ENCODE data around the gene MPHOSPH9. TPM values are rescaled to one million over a fixed set of nuclear protein-coding genes. Genes with fewer than 3 reads are reported as not detected.

The MPHOSPH9 gene
- total and polyA plus RNA-seq, 2 of the 13 experiments (the other 11 are each of a cell fraction or from before 2014, with no cell fraction given), result 20.3 to 63.4 TPM

GRCh38 chr12:123242116-123242904 is 9.4 kb upstream of the MPHOSPH9 start:
- no peak overlapping the region for H2AFZ ChIP-seq (ENCODE audit: low read length)
- FAIRE-seq (no peak), DNase-seq (ENCODE audit: low spot score) (no peak), ATAC-seq (no peak)
- no peak overlapping the region for H3K9ac ChIP-seq (ENCODE audit: insufficient read depth, low read depth, low read length)
- intact Hi-C loops (cut with micrococcal nuclease; ENCODE audit: unreplicated experiment) (no loop called here), in situ Hi-C loops (cut with HindIII; ENCODE audit: extremely low pct_ligation_motif_present, low pct_unique_long_range_greater_than_20kb) (loop anchor here (25.0 kb wide), 1 partner anchor 380 kb away; no protein-coding TSS in a partner anchor)
- H3K79me2 ChIP-seq (ENCODE audit: insufficient read depth, low read length), result peaks cover 19% of the 10 kb centered on the region
- H3K36me3 ChIP-seq (replicated peaks in 1 of 2; ENCODE audit: control insufficient read depth in 1 of 2, insufficient read depth in 2 of 2, low read length in 2 of 2), result peaks cover 1 to 19% of the 10 kb centered on the region in 2 experiments; a peak in 4 of 5 replicates
- H4K20me1 ChIP-seq (ENCODE audit: insufficient read depth, low read length), result 0 out of 2 replicates have a peak, but pooled peaks cover 3% of the 10 kb centered on the region
- H3K4me1 ChIP-seq (ENCODE audit: insufficient read depth, low read length), result peaks cover 14% of the 10 kb centered on the region
- TSS peak; percentile 3 for BruUV-seq (replicated peaks)
- POLR2A ChIA-PET, result interaction anchor here (0.9 to 5.6 kb wide), 3 partner anchors 8 to 123 kb away, joined by 3 to 41 read pairs (median 5); partner anchors contain the start of genes MPHOSPH9 and MTRFR
- TF ChIP-seq NR2C2 (CRISPR knock-in tag; IDR thresholded peaks at IDR 0.05; ENCODE audit: borderline replicate concordance) (no peak), HMGA1 (CRISPR knock-in tag; conservative IDR thresholded peaks at IDR 0.05) (no peak), PCBP2 (optimal IDR thresholded peaks at IDR 0.05; ENCODE audit: low read depth, low read length, poor library complexity, severe bottlenecking) (no peak), ZNF276 (CRISPR knock-in tag; IDR thresholded peaks at IDR 0.05; ENCODE audit: low read depth) (no peak), RNF219 (CRISPR knock-in tag; IDR thresholded peaks at IDR 0.05) (no peak), NR3C1 (CRISPR knock-in tag; IDR thresholded peaks at IDR 0.05) (no peak), NCOA5 (CRISPR knock-in tag; IDR thresholded peaks at IDR 0.05) (no peak), ZSCAN22 (CRISPR knock-in tag; IDR thresholded peaks at IDR 0.05) (no peak), ZNF570 (CRISPR knock-in tag; IDR thresholded peaks at IDR 0.05; ENCODE audit: borderline replicate concordance) (no peak), ZNF432 (CRISPR knock-in tag; IDR thresholded peaks at IDR 0.05; ENCODE audit: borderline replicate concordance) (no peak), ZGPAT (CRISPR knock-in tag; IDR thresholded peaks at IDR 0.05) (no peak), GLMP (CRISPR knock-in tag; IDR thresholded peaks at IDR 0.05; ENCODE audit: borderline replicate concordance) (no peak), MXD1 (CRISPR knock-in tag; IDR thresholded peaks at IDR 0.05) (no peak)
- no peaks in the 10 kb centered on the region for H3K9me3 ChIP-seq (ENCODE audit: low read length)
- H3K4me2 ChIP-seq (ENCODE audit: low read depth, low read length), result no peak overlapping the region
- CTCF ChIA-PET (ENCODE audit: low intra/inter-chr PET ratio, low total read pairs), result no interaction called here
- peak overlapping the region; percentile 3 for H3K27ac ChIP-seq (ENCODE audit: extremely low read length, insufficient read depth, low read length)
- no peaks in the 10 kb centered on the region for H3K27me3 ChIP-seq (ENCODE audit: control insufficient read depth in 1 of 2, insufficient read depth in 2 of 2, low read length in 2 of 2)
- H3K4me3 ChIP-seq (replicated peaks in 1 of 3; ENCODE audit: insufficient read depth in 1 of 3, low read depth in 2 of 3, low read length in 3 of 3), result no peak overlapping the region
- 86% methylated on average over 11 of the region's 11 CpGs for WGBS (ENCODE audit: low lambda C conversion rate)
